ENCODE data around the gene PPP1R14B. TPM values are rescaled to one million over a fixed set of nuclear protein-coding genes. Genes with fewer than 3 reads are reported as not detected.
A peak's percentile ranks its signal among the peaks of the same experiment; 100 is the strongest.

The PPP1R14B gene
- total and polyA plus RNA-seq, 2 of the 13 experiments (the other 11 are each of a cell fraction or from before 2014, with no cell fraction given) = 110 to 148 TPM

GRCh38 chr11:64225608-64226506 is 20.9 kb downstream of the PPP1R14B start, which contains the start of the genes NUDT22 and TRPT1 (continued):
- no peak for TF ChIP-seq HNRNPL (IDR thresholded peaks at IDR 0.05; ENCODE audit: low read depth, low read length)
- no peak for TF ChIP-seq HNF1A (IDR thresholded peaks at IDR 0.05; ENCODE audit: low read depth)
- no peak for TF ChIP-seq HNF1A (CRISPR knock-in tag; IDR thresholded peaks at IDR 0.05; ENCODE audit: borderline replicate concordance)
- TF ChIP-seq ZKSCAN1 (IDR thresholded peaks at IDR 0.05; ENCODE audit: low read length) = no peak
- no peak; the same call in 1 of the 2 replicates for TF ChIP-seq KLF12 (CRISPR knock-in tag; IDR thresholded peaks at IDR 0.05; ENCODE audit: borderline replicate concordance)
- no peak for TF ChIP-seq MNT (IDR thresholded peaks at IDR 0.05)
- TF ChIP-seq KDM5B (CRISPR knock-in tag; IDR thresholded peaks at IDR 0.05; ENCODE audit: borderline replicate concordance) = peak; percentile 84; the same call in 1 of the 2 replicates
- 0 out of 2 replicates have a peak, but pooled peaks have one; percentile 6 for TF ChIP-seq ZNF264 (CRISPR knock-in tag; IDR thresholded peaks at IDR 0.05)
- no peak for TF ChIP-seq ATF6 (CRISPR knock-in tag; conservative IDR thresholded peaks at IDR 0.05)
- TF ChIP-seq MBNL3 (CRISPR knock-in tag; conservative IDR thresholded peaks at IDR 0.05) = no peak
- peak; percentile 66 for TF ChIP-seq ZNF317 (CRISPR knock-in tag; IDR thresholded peaks at IDR 0.05)
- no peak for TF ChIP-seq ZNF276 (CRISPR knock-in tag; IDR thresholded peaks at IDR 0.05; ENCODE audit: low read depth)
- no peak for TF ChIP-seq PLSCR1 (CRISPR knock-in tag; IDR thresholded peaks at IDR 0.05; ENCODE audit: borderline replicate concordance)
- TF ChIP-seq TEAD3 (CRISPR knock-in tag; optimal IDR thresholded peaks at IDR 0.05; ENCODE audit: borderline replicate concordance) = peak; percentile 48
- TF ChIP-seq ZNF350 (CRISPR knock-in tag; IDR thresholded peaks at IDR 0.05; ENCODE audit: borderline replicate concordance, low read depth) = peak; percentile 40; the same call in 1 of the 2 replicates
- no peak for TF ChIP-seq SP1 (IDR thresholded peaks at IDR 0.05)
- peak; percentile 86 for TF ChIP-seq SP1 (CRISPR knock-in tag; IDR thresholded peaks at IDR 0.05)
- TF ChIP-seq ZNF136 (CRISPR knock-in tag; IDR thresholded peaks at IDR 0.05; ENCODE audit: low read depth) = 0 out of 2 replicates have a peak, but pooled peaks have one; percentile 34
- no peak for TF ChIP-seq BRCA1 (CRISPR knock-in tag; IDR thresholded peaks at IDR 0.05)

All from HepG2 (cell line).